DOHH2 (cell line): ENCODE measurements around the gene CNPY3.

Experiments
- H3F3A ChIP-seq: fragments of 200-600 bp; sonication (generic), shearing (Covaris generic); 2 replicates; pipeline ENCODE4 v1.6.0; 2016; ENCODE audit warnings: antibody characterized with exemption, mild to moderate bottlenecking; ENCODE audit not compliant: control insufficient read depth, insufficient read depth
- H3K27ac ChIP-seq: fragments of 200-600 bp; sonication (generic); 2 replicates; pipeline ENCODE4 v1.5.1; 2014; ENCODE audit warnings: low read depth, mild to moderate bottlenecking, low read length, moderate library complexity
- H3K27me3 ChIP-seq: fragments of 200-600 bp; sonication (generic); 2 replicates; pipeline ENCODE4 v1.6.1; 2014; ENCODE audit warnings: mild to moderate bottlenecking, low read length, mixed read lengths; ENCODE audit not compliant: control insufficient read depth
- H3K36me3 ChIP-seq: fragments of 200-600 bp; sonication (generic); 2 replicates; pipeline ENCODE4 v1.6.1; 2014; ENCODE audit warnings: mild to moderate bottlenecking, low read length, moderate library complexity, mixed read lengths; ENCODE audit not compliant: control insufficient read depth
- H3K4me1 ChIP-seq: fragments of 200-600 bp; sonication (generic); 2 replicates; pipeline ENCODE4 v1.6.1; 2014; ENCODE audit warnings: mild to moderate bottlenecking, low read length, mixed read lengths; ENCODE audit not compliant: control insufficient read depth
- H3K4me2 ChIP-seq: fragments of 200-600 bp; sonication (generic); 2 replicates; pipeline ENCODE4 v1.6.0; 2014; ENCODE audit warnings: mild to moderate bottlenecking, low read length, moderate library complexity
- H3K4me3 ChIP-seq: fragments of 200-600 bp; sonication (generic); 2 replicates; pipeline ENCODE4 v1.5.1; 2014; ENCODE audit warnings: mild to moderate bottlenecking, low read length, mixed read lengths
- H3K79me2 ChIP-seq: fragments of 200-600 bp; sonication (generic); 2 replicates; pipeline ENCODE4 v1.6.1; 2014; ENCODE audit warnings: mild to moderate bottlenecking, low read length, mixed read lengths; ENCODE audit not compliant: control insufficient read depth
- H3K9me2 ChIP-seq: fragments of 200-600 bp; sonication (generic); replicated peaks from 2 replicates; pipeline ENCODE4 v1.6.1; 2014; ENCODE audit warnings: mild to moderate bottlenecking, low read length, mixed read lengths; ENCODE audit not compliant: control insufficient read depth
- H3K9me3 ChIP-seq: fragments of 200-600 bp; sonication (generic); 2 replicates; pipeline ENCODE4 v1.6.1; 2014; ENCODE audit warnings: antibody characterized with exemption, low read length, mixed read lengths; ENCODE audit not compliant: control insufficient read depth, insufficient read depth
- H4K20me1 ChIP-seq: fragments of 200-600 bp; sonication (generic); 2 replicates; pipeline ENCODE4 v1.6.0; 2014; ENCODE audit warnings: low read depth, mild to moderate bottlenecking, antibody characterized with exemption, low read length, moderate library complexity; ENCODE audit not compliant: control insufficient read depth, insufficient read depth
- EZH2phosphoT487 ChIP-seq: fragments of 200-600 bp; sonication (generic); IDR thresholded peaks from 2 replicates; pipeline ENCODE4 v1.6.1; 2017; ENCODE audit warnings: borderline replicate concordance, mild to moderate bottlenecking, antibody characterized with exemption, low read length, moderate library complexity, mixed read lengths
- TF ChIP-seq, protein P1 (sequence below): fragments of 200-600 bp; sonication (generic); IDR thresholded peaks from one replicate; pipeline ENCODE4 v1.5.1; 2014; ENCODE audit warnings: antibody characterized with exemption, mild to moderate bottlenecking, low read depth, low read length; ENCODE audit not compliant: poor library complexity, severe bottlenecking

Gene CNPY3

DNA sequence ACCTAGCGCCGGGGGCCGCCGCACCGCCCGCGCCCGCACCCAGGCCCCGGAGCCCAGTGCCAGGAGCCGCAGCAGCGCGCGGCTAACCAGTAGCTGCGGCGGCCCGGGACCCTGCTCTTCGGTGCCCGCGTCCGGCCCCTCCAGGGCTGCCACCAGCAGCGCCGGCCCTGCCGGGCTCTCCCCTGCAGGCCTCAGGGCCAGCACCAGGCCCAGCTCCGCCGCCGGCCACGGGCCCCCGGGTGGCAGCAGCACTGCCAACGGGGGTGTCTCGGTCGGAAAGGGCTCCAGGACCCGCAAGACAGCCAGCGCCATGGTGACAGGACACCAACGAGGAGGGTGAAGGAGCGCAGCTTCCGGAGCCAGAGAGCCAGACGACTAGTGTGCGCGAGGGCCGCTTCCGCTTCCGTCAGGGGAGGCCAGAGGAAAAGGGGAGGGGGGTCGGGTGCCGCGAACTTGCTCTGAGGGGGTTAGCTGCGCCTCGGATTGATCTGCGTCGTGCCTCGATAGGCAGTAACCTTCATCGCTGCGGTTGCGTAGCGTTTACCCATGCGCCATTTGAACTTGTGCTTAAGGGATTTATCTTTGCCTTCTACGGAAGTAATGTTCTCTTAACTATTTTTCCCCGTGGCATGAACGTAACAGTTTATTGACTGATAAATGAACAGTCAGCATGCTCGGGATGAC lies 49.7 kb downstream of the CNPY3 start, which contains the start of gene PEX6:
TSS of gene PEX6 (minus strand) at position 343 of the 684 bp plus-strand sequence. CDS start at position 312, 31 bp downstream.
- Histone ChIP-seq H3K36me3 (peaks cover 34% of the 10 kb centered on the region), H3K27me3 (no peaks in the 10 kb centered on the region), H3K4me3 (peak within 1 kb of the TSS; percentile 78), H3K9me2 (no peaks in the 10 kb centered on the region), H3K9me3 (no peaks in the 10 kb centered on the region), H3F3A (peaks cover 7% of the 10 kb centered on the region; the same call in 1 of the 2 replicates), H3K4me1 (peaks cover 41% of the 10 kb centered on the region), H3K4me2 (peak within 1 kb of the TSS; percentile 90), H4K20me1 (peaks cover 6% of the 10 kb centered on the region; the same call in 1 of the 2 replicates), H3K79me2 (peaks cover 56% of the 10 kb centered on the region), H3K27ac (peak within 1 kb of the TSS; percentile 58)
- TF ChIP-seq, protein P1, sequence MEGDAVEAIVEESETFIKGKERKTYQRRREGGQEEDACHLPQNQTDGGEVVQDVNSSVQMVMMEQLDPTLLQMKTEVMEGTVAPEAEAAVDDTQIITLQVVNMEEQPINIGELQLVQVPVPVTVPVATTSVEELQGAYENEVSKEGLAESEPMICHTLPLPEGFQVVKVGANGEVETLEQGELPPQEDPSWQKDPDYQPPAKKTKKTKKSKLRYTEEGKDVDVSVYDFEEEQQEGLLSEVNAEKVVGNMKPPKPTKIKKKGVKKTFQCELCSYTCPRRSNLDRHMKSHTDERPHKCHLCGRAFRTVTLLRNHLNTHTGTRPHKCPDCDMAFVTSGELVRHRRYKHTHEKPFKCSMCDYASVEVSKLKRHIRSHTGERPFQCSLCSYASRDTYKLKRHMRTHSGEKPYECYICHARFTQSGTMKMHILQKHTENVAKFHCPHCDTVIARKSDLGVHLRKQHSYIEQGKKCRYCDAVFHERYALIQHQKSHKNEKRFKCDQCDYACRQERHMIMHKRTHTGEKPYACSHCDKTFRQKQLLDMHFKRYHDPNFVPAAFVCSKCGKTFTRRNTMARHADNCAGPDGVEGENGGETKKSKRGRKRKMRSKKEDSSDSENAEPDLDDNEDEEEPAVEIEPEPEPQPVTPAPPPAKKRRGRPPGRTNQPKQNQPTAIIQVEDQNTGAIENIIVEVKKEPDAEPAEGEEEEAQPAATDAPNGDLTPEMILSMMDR, result no peak
- no peak for TF ChIP-seq EZH2phosphoT487

DNA sequence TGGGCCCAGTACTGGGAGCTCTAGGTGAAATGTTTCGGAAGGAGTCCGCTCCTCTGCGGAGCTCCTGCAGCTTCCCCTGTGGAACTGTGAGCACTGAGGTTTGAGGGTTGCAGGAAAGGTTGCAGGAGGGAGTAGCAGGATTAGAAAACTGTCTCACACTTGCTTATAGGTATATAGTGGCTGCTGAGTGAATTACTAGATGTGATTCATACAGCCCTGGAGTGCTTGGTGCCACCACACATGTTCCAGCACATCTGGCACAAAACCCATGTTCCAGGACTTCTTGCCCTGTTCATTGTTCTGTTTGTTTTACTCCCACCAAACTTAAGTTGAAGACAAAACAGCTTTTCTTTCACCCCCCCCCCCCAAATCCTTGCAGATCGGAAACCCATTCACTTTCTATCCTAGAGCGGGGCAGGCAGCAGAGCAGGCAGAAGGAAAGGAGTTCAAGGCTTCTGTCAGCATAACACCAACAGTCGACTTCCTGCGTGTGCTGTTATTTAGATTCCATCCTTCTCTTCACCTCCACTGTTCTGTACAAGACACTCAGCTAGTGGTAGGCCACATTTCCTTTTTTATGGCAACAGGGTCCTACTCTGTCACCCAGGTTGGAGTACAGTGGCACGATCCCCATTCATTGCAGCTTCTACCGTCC lies 50.4 kb downstream of the CNPY3 start:
- Histone ChIP-seq H3K9me2 (no peaks in the 10 kb centered on the region), H3K4me2 (peak overlapping the region; percentile 90), H3F3A (peaks cover 7% of the 10 kb centered on the region; the same call in 1 of the 2 replicates), H3K4me1 (peaks cover 41% of the 10 kb centered on the region), H3K79me2 (peaks cover 55% of the 10 kb centered on the region), H3K36me3 (peaks cover 32% of the 10 kb centered on the region), H4K20me1 (peaks cover 6% of the 10 kb centered on the region; the same call in 1 of the 2 replicates), H3K27me3 (no peaks in the 10 kb centered on the region), H3K4me3 (peak overlapping the region; percentile 78), H3K9me3 (no peaks in the 10 kb centered on the region), H3K27ac (peak overlapping the region; percentile 58)
- TF ChIP-seq, protein P1, result no peak
- TF ChIP-seq EZH2phosphoT487, result no peak

DNA sequence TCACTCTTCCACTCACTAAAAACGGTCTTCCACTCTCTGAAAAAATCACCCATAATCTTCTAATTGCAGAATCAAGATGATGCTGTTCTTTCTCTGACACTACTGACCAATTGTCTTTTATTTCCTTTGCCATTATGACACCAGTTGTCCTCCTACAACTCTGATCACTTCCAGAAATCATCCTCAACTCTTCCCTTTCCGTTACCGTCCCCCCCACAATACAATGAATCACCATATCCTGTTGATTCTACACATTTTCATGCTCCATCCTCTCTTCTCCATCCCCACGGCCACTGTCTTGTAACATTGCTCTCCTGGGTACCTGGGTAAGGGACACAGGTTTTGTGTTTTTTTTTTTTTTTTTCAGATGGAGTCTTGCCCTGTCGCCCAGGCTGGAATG lies 52.6 kb downstream of the CNPY3 start:
- H3K36me3 ChIP-seq, result peaks cover 18% of the 10 kb centered on the region
- TF ChIP-seq EZH2phosphoT487, result no peak
- no peak overlapping the region for H3K4me3 ChIP-seq
- H3K27ac ChIP-seq, result no peak overlapping the region
- H3K4me1 ChIP-seq, result peaks cover 45% of the 10 kb centered on the region
- H3K79me2 ChIP-seq, result peaks cover 52% of the 10 kb centered on the region
- H3K9me3 ChIP-seq, result no peaks in the 10 kb centered on the region
- no peaks in the 10 kb centered on the region for H4K20me1 ChIP-seq
- no peak overlapping the region for H3K4me2 ChIP-seq
- no peaks in the 10 kb centered on the region for H3K9me2 ChIP-seq
- H3F3A ChIP-seq, result peaks cover 4% of the 10 kb centered on the region; the same call in 1 of the 2 replicates
- H3K27me3 ChIP-seq, result no peaks in the 10 kb centered on the region
